ENCODE results near the gene TRNT1.
A peak's percentile ranks its signal among the peaks of the same experiment; 100 is the strongest.

Gene TRNT1

GRCh38 chr3:3126477-3127431, at the start of gene TRNT1:
TSS of gene TRNT1 (plus strand) at chr3:3126940. CDS start at chr3:3129041, 2,101 bp downstream.
- DNase-seq: peak; percentile 96

DNA sequence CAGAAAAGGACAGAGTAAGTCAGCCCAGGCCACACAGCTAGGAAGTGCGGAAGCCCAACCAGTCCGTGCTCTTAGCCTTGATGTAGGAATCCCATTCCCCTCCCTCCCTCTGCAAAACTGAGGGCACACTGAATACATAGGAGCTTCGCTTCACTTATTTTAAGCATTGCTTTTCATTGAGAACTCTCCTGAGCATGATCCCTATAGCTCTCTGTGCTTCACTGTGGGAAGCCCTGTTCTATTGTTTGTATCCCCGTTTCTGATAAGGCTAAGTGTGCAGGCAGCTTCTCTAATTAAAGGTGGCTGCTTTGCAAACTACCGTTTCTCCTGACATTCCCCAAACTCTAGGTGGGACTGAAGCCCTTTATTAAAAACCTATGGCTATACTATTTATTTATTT, 46.4 kb upstream of the TRNT1 start:
- no peak for DNase-seq

DNA sequence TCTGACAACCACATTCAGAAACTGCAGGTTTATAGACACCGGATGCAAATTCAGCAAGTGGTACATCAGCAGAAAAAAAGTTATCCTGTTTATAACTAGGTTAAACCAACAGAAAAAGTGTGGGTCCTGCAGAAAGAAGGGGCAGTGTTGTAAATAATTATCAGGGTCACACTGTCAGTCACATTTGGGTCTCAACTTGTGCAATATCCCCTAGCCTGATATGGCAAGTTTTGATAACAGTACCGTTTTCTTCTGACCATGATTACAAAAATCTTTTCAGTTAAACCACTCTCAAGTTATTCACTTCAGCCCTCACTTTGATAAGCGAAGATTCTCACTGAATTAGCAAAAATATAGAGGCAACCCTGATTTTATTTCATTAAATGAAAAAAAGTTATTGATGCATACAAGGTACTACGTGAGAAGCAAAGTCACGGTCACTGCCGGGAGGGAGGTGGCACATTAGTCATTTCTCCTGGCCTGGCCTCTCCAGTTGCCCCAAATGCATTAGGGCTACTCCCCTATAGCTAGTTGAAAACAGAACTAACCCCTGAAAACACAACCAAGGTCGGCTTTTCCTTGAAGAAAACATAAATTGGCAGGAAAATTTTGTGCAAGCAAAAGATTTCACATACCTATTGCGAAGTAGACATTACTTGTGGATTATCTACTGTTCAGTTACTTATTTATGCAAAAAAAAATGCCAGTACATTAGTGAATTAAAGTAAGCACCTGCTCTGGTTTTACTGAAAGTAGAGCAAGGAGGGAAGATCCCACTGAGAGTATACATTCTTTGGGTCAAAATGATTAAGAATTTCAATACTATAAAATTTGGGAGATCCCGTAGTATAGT, 45.1 kb upstream of the TRNT1 start:
- no peak for DNase-seq

- no peak for DNase-seq
Observed at GRCh38 chr3:3082234-3082924, 44.4 kb upstream of the TRNT1 start.

GRCh38 chr3:3084890-3085289, 41.9 kb upstream of the TRNT1 start:
- DNase-seq: no peak

DNA sequence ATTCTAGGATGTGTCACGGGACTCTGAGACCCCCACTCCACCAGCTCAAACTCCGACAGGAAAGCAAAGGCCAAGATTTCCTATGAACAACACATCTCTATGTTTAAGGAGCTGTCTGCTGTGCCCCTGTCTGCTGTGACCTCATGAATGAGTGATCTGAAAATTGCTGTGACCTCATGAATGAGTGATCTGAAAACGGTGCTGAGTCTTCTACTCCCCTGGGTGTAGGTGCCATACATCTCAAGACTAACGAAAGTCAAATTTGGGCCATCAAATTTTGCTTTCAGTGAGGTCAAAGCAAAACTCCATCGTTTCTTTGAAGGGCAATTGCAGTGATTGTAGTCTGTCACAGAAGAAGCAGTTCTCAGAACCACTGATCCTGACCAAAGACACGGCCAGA, 41.0 kb upstream of the TRNT1 start:
- no peak for DNase-seq

GRCh38 chr3:3086239-3086638, 40.5 kb upstream of the TRNT1 start:
- DNase-seq: no peak

DNA sequence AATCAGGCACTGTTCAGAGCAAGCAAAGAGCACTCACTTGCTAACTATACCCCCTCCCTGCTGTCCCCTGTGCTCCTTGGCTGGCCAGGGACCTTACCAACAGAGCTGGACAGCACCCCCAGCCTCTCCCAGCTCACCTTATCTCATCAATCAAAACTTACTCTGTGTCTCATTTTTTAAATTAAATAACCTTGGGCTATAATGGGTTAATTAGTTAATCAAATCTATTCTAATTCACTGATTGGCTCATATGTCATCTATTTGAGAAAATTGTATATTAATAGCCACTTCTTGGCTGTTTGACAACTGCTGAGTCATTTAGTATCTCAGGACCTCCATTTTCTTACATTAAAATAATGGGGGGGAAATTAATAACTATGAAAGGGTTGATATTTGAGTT, 39.5 kb upstream of the TRNT1 start:
- DNase-seq: no peak

DNA sequence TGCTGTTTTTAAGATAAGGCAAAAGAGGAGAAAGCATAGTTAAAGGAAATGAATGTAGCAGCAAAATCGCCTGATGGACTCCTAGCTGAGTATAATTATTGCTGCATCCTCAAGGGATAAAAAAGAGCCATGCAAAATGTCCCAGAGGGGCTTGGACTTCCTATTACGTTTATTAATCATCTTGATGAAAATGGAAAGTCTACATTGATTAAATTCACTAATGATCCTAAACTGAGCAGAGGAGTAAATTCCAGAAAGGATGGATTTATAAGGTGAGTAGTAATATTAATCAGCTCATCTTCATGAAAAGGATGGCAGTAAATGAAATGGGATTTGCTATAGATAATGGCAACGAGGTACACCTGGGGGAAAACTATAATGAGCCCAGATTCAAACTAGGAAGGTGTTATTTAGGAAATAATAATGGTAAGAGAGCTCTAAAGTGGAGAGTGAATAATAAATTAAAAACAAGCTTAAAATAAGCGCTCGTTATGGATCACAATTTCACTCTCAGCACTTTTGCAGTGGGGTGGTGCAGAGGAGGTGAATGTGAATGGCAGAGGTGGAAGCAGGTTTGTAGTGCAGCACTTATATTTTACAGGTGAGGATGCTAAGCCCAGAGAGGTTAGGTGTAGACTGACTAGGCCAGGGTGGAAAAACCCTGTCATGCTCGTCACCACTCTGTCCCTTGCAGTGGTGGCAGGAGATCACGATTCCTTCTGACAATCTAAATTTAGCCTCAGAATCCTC, 38.8 kb upstream of the TRNT1 start:
- DNase-seq: no peak

GRCh38 chr3:3089017-3089416, 37.7 kb upstream of the TRNT1 start:
- no peak for DNase-seq

DNA sequence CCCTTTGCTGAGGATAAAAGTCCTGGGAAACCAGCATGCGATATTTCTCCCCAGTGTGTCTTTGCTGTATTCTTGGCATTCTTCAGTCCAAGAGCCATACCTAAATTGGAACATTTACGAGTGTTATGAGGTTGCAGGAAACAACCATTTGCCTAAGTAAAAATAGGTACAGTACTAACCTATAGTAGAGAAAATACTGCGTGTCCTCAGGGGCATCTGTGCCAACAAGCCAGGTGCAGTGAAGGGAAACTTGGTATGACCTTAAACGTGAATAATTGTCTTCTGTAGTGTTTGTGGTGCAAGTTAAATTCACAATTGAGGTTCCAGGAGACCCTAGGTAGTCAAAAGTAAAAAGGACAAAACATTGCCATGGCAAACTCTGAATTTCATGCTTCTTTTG, 28.8 kb upstream of the TRNT1 start:
- DNase-seq: no peak

DNA sequence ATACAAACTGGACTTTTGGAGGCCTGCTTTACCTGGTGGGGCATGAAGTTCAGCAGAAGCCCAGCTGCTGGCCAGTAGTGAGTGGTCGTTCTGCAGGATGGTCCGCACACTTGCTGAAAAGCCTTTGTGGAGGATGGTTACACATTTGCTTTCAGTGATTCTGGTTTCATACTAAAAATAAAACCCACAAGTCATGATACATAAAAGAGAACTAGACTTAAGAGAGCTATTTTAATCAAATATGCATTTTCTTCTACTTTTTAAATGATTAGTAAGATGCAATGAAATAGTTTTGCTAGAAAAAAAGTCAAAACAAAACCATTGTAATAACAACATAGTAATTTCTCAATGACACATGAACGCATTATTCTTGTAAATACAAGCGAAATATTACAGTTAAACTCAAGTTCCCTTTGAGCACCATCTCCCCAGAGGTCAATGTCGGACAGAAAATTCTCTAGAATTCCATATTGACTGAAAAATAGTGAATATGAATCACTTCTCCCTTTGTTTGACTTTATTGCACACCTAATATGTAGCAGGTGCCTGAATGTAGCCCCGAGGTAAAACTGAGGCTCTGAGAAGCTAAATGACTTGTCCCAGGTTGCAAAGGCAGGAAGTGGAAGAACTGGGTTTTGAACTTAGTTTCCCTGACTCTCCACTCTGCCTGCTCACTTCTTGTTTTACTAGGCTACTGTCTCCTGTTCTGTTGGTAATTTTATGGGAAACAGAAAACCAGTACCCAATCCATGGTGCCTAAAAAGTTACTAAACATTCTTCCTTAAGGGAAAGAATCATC, 24.9 kb upstream of the TRNT1 start:
- DNase-seq: no peak

GRCh38 chr3:3102751-3103150, 24.0 kb upstream of the TRNT1 start:
- no peak for DNase-seq

DNA sequence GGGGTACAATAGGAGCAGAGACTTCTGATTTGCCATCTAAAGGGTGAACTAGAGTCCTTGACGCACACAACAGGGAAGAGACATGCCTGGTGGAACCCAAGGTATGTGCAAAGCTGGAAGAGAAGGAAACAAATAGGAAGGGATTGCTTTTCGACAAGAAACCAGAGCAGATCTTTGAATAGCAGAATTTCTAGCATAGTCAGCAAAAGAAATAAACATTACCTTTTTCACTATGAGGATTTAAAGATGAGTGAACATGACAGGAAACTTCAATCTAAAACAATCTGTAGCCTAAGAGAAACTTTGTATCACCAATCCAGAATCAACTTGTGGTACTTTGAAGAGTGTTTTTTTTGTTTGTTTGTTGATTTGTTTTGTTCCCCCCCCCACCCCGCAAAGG, 21.5 kb upstream of the TRNT1 start:
- DNase-seq: no peak

DNA sequence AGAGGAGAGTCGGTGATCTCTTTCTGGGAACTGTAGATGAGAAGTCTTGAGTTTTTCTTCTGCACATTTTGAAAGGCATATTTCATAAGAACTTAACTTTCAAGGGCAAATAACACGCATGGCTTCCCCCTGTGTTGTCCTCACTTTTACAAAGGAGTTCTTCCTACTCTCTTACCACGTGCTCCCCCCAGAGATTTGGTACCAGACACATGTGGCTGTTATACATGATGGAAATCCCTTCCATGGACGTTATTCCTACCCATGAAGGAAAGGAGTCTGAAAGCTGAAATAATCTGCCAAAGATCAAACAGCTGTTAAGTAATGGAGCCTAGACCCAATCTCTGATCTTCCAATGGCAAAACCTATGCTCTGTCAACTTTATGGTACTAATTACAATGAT, 20.9 kb upstream of the TRNT1 start:
- DNase-seq: no peak

DNA sequence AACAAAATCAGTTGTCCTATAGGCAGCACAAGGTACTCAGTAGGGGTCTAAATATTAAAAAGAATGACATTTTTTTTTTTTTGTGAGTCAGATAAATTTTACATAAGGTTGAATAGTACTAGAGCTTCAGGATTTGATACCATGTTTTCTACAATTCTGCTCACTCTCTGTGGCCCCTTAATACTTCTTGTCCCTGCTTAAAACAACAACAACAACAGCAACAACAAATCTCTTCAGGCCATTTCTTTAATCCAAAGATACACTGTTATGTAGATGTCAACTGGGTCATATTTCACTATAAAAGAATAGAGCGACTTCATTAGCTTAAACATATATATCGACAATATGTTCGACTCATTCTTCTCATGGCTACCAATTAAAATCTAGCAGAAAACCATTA, 19.6 kb upstream of the TRNT1 start:
- DNase-seq: no peak

- DNase-seq: no peak
Observed at GRCh38 chr3:3107858-3108257, 18.9 kb upstream of the TRNT1 start.

- peak; percentile 56 for DNase-seq
Observed at GRCh38 chr3:3109407-3110298, 17.1 kb upstream of the TRNT1 start.

DNA sequence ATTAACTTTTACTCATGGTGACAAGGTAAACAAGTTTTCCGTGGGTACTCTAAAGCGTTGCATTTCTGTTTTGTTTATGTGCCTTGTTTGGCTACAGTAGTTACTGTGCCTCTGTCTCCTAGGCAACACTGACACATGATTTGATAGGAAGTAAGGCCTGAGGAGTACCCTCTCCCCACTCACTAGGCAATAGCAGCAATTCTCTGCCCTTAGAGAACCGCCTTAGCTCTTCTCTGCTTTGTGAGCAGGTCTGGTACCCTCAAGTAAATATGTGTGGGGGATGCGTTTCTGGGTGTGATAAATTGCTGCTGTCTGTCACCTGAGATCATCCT, 16.5 kb upstream of the TRNT1 start, which contains the start of gene IL5RA:
Gene IL5RA (minus strand): TSS at position 76 of the 332 bp plus-strand sequence. CDS start 5,390 bp downstream, outside the sequence.
- peak; percentile 26 for DNase-seq

GRCh38 chr3:3110749-3111361, 15.9 kb upstream of the TRNT1 start:
- DNase-seq: no peak
